Osteoblast (primary cell): ENCODE results near the gene ABCA13. TPM values are rescaled to one million over a fixed set of nuclear protein-coding genes. Genes with fewer than 3 reads are reported as not detected.

Experiments
- DNase-seq: peaks from one replicate; pipeline ENCODE4 v3.0.0; 2011; ENCODE audit warnings: low spot score, mixed read lengths; ENCODE audit not compliant: insufficient read length; ENCODE audit errors: missing footprints
- H2AFZ ChIP-seq: 2 replicates; pipeline ENCODE4 v1.6.0; 2011; ENCODE audit warnings: mild to moderate bottlenecking, low read length
- H3K27ac ChIP-seq: 2 replicates; pipeline ENCODE4 v1.5.1; 2011; ENCODE audit warnings: mild to moderate bottlenecking, low read depth, low read length, moderate library complexity
- H3K27me3 ChIP-seq: 2 replicates; pipeline ENCODE4 v1.6.0; 2012; ENCODE audit warnings: mild to moderate bottlenecking, control low read depth, inconsistent platforms, low read length, moderate library complexity; ENCODE audit not compliant: insufficient read depth
- H3K36me3 ChIP-seq: 2 replicates; pipeline ENCODE4 v1.5.1; 2011; ENCODE audit warnings: mild to moderate bottlenecking, low read length, control low read depth, moderate library complexity; ENCODE audit not compliant: insufficient read depth
- H3K4me1 ChIP-seq: 2 replicates; pipeline ENCODE4 v1.5.1; 2011; ENCODE audit warnings: mild to moderate bottlenecking, low read length, control low read depth, moderate library complexity; ENCODE audit not compliant: insufficient read depth
- H3K4me2 ChIP-seq: 2 replicates; pipeline ENCODE4 v1.6.0; 2011; ENCODE audit warnings: mild to moderate bottlenecking, low read length; ENCODE audit not compliant: insufficient read depth
- H3K4me3 ChIP-seq: fragments of 200-600 bp; sonication (generic); 3 replicates; pipeline ENCODE4 v1.5.1; 2012; ENCODE audit warnings: mild to moderate bottlenecking, low read length, inconsistent platforms; ENCODE audit not compliant: insufficient read depth
- H3K79me2 ChIP-seq: 2 replicates; pipeline ENCODE4 v1.6.0; 2012; ENCODE audit warnings: mild to moderate bottlenecking, low read length, control low read depth, inconsistent platforms; ENCODE audit not compliant: insufficient read depth
- H3K9me3 ChIP-seq: 2 replicates; pipeline ENCODE4 v1.5.1; 2011; ENCODE audit warnings: low read depth, low read length, control low read depth
- H4K20me1 ChIP-seq: 2 replicates; pipeline ENCODE4 v1.6.0; 2012; ENCODE audit warnings: mild to moderate bottlenecking, low read length, control low read depth; ENCODE audit not compliant: insufficient read depth
- CTCF ChIP-seq: IDR thresholded peaks from 2 replicates; pipeline ENCODE4 v1.5.1; 2011; ENCODE audit warnings: mild to moderate bottlenecking, low read depth, low read length, moderate library complexity; ENCODE audit errors: extremely low read depth
- total RNA-seq: library from RNA; depleted of rRNA; stranded (reverse); fragments of >200 nt; gene quantifications from 2 replicates; pipeline ENCODE4 v1.2.3, GENCODE V29; 2012

The ABCA13 gene
- total RNA-seq, 1 donor, result 3.6 TPM

- no peaks in the 10 kb centered on the region for H3K27me3 ChIP-seq
- no peaks in the 10 kb centered on the region for H3K79me2 ChIP-seq
- DNase-seq, result no peak
- H3K36me3 ChIP-seq, result no peaks in the 10 kb centered on the region
- H4K20me1 ChIP-seq, result no peaks in the 10 kb centered on the region
- no peak for TF ChIP-seq CTCF
- H3K4me3 ChIP-seq, result no peak overlapping the region
- H3K9me3 ChIP-seq, result no peaks in the 10 kb centered on the region
- no peak overlapping the region for H3K27ac ChIP-seq
- no peak overlapping the region for H2AFZ ChIP-seq
- H3K4me2 ChIP-seq, result no peak overlapping the region
- peaks cover 19% of the 10 kb centered on the region for H3K4me1 ChIP-seq
Measured at GRCh38 chr7:48177271-48177670, 6.0 kb downstream of the ABCA13 start.

GRCh38 chr7:48179496-48180030, 8.3 kb downstream of the ABCA13 start:
- no peaks in the 10 kb centered on the region for H4K20me1 ChIP-seq
- H3K4me2 ChIP-seq, result no peak overlapping the region
- no peak overlapping the region for H3K4me3 ChIP-seq
- no peak for TF ChIP-seq CTCF
- H3K27me3 ChIP-seq, result no peaks in the 10 kb centered on the region
- no peak for DNase-seq
- H3K36me3 ChIP-seq, result no peaks in the 10 kb centered on the region
- no peak overlapping the region for H2AFZ ChIP-seq
- no peaks in the 10 kb centered on the region for H3K79me2 ChIP-seq
- H3K27ac ChIP-seq, result no peak overlapping the region
- peaks cover 23% of the 10 kb centered on the region for H3K4me1 ChIP-seq
- no peaks in the 10 kb centered on the region for H3K9me3 ChIP-seq

GRCh38 chr7:48180981-48181380, 9.7 kb downstream of the ABCA13 start:
- H2AFZ ChIP-seq, result peak overlapping the region; percentile 63
- peak overlapping the region; percentile 77 for H3K27ac ChIP-seq
- peak overlapping the region; percentile 64 for H3K4me2 ChIP-seq
- no peak overlapping the region for H3K4me3 ChIP-seq
- H3K9me3 ChIP-seq, result no peaks in the 10 kb centered on the region
- DNase-seq, result no peak
- no peaks in the 10 kb centered on the region for H3K27me3 ChIP-seq
- H3K79me2 ChIP-seq, result no peaks in the 10 kb centered on the region
- no peak for TF ChIP-seq CTCF
- H3K36me3 ChIP-seq, result no peaks in the 10 kb centered on the region
- no peaks in the 10 kb centered on the region for H4K20me1 ChIP-seq
- peaks cover 23% of the 10 kb centered on the region for H3K4me1 ChIP-seq

- Histone ChIP-seq H2AFZ (peak overlapping the region; percentile 75), H3K36me3 (no peaks in the 10 kb centered on the region), H3K9me3 (no peaks in the 10 kb centered on the region), H3K79me2 (no peaks in the 10 kb centered on the region), H3K4me1 (peaks cover 23% of the 10 kb centered on the region), H4K20me1 (no peaks in the 10 kb centered on the region), H3K27me3 (no peaks in the 10 kb centered on the region), H3K4me2 (peak overlapping the region; percentile 41), H3K4me3 (no peak overlapping the region), H3K27ac (peak overlapping the region; percentile 70)
- peak; percentile 72 for DNase-seq
- TF ChIP-seq CTCF, result no peak
Measured at GRCh38 chr7:48182718-48183369, 11.6 kb downstream of the ABCA13 start.
